ACHN (cell line): ENCODE measurements around the gene ERFE.
A peak's percentile ranks its signal among the peaks of the same experiment; 100 is the strongest.

Source experiments
- DNase-seq: peaks from one replicate; pipeline ENCODE4 v3.0.0-alpha.2; 2015
- in situ Hi-C: cut with HindIII; loops from 2 replicates; pipeline ENCODE4 v1.10.0; 2017; ENCODE audit warnings: low sequenced_read_pairs, low pct_ligation_motif_present, low pct_unique_long_range_greater_than_20kb

The ERFE gene

GRCh38 chr2:238180554-238180953 is 21.8 kb downstream of the ERFE start:
- no peak for DNase-seq
- in situ Hi-C loops: no loop called here

GRCh38 chr2:238182362-238182761 is 23.6 kb downstream of the ERFE start:
- DNase-seq: no peak
- in situ Hi-C loops: no loop called here

DNA sequence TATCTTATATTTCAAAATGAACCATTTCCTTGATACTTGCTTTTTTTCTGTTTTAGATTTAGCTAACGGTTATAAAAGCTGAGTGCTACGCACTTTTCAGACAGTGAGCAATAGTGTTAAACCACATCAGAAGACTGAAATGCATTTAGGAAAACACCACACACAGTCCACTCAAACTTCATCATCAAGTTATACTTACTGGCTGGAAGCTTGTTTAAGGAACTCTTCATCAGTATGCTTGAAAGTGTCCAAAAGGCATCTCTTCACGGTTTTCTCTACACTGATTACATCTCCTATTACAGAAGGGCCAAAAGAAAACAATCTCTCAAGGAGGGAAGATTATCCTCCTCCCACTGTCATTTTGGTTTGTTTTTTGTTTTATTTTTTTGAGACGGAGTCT is 25.1 kb downstream of the ERFE start:
- in situ Hi-C loops: no loop called here
- no peak for DNase-seq

DNA sequence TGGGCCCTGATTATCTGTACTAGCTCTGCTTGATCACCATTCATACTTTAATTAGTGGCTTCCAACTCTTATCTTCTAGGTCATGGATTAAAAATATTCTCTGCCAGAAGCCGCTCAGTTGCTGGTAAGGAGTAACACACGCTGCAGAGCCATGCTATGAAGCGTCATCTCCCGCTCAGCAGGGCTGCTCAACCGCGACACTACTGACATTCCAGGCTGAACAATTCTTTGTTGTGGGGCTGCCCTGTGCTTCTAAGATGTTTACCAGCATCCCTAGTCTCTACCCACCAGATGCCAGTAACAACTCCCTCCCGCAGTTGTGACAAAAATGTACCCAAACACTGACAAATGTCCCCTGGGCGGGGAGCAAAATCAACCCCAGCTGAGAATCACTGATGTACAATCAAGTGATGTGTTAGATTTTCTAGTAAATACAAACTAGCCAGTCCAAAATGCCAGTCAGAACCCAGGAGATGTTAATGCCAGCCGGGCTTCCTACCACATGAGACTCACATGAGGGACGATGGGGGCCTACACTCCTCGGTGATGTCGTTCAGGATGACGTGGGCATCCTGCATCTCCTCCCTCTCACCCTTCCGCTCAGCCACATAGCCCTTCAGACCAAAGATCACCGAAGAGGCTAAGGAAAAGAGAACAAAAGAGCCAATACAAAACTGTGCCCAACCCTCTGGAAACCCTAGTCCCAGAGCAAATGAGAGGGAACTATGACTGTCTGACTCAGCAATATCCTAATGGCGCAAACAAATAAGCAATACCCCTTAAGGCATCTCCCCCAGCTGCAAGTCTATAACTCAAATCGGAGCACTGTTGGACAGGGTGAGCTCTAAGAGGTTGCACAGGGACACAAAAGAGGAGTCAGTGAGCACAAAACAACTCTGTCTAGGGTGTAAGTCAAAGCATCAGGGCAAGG is 29.1 kb downstream of the ERFE start:
- DNase-seq: no peak
- in situ Hi-C loops: no loop called here

DNA sequence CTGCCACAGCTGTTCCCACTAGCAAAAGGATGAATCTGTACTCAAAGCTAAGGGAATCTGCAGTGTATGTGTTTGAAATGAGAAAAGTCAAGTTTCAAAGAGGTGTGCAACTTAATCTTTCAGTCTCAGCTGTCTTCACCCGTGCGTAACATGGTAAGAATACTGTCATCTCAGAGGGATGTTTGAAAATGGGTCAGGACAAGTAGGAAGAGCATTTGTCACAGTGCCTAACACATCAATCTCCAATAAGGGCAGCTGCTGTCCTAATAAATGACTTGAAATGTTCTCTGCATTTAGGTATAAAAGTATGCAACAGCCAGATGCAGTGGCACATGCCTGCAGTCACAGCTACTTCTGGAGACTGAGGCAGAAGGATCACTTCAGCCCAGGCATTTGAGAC is 31.7 kb downstream of the ERFE start:
- in situ Hi-C loops: no loop called here
- DNase-seq: no peak

DNA sequence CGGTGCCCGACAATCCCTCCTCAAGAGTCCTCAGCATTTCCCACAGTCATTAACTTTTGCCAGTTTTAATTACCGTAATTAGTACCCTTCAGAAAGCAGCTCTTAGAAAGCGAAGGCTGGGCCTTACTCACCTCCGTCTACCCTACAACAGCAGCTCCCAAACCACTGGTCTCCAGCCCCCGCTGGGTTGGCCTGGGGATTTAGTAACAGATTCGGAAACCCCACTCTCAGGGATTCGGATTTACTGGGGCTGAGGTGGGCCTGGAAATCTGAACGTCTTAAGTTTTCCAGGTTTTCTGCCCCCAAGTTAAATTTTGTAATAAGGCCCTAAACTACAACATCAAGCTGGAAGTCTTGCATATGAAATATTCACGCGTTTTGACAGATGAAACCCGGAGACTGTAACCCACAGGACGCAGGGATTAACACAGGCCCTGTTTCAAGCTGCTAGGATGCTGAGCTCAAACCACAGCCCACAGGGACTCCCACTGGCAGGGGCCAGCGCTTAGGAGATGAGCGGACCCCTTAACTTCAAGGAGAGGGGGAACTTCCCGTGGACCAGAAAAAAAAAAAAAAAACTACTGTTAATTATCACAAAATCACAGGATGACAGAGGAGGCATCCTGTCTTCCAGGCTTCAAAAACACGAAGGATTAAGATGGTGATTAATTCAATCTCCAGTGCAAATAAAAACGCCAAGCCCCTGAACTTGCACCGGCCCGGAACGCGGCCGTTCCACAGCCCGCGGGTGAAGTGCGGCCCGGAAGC is 43.7 kb downstream of the ERFE start:
- in situ Hi-C loops: no loop called here
- DNase-seq: peak; percentile 6

- DNase-seq: peak; percentile 87
- in situ Hi-C loops: no loop called here
These were observed 44.6 kb downstream of the ERFE start, which contains the start of gene ILKAP for GRCh38 chr2:238203094-238203972. Gene ILKAP (minus strand): TSS chr2:238203695. CDS start chr2:238203553, 142 bp downstream.

- no peak for DNase-seq
- in situ Hi-C loops: no loop called here
These were observed 45.4 kb downstream of the ERFE start for GRCh38 chr2:238203973-238204683.

DNA sequence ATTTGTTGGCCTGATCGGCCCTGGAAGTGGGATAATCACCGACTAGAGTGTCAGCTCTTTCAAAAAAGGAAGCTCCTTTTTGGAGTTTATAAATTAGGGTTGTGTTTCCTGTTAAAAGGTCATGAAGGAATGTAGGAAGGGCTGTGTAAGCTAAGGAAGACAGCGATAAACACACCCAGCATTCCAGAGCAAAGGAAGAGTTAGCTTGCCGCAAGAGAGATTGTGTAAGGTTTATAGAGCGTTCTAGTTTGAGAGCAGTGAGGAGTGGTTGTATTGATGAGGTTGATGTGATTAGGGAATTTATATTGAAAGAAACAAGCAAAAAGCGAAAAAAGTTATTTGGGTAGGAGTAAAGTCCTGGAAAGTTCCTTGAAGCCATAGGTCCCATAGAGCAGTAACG is 48.2 kb downstream of the ERFE start:
- in situ Hi-C loops: no loop called here
- DNase-seq: no peak

DNA sequence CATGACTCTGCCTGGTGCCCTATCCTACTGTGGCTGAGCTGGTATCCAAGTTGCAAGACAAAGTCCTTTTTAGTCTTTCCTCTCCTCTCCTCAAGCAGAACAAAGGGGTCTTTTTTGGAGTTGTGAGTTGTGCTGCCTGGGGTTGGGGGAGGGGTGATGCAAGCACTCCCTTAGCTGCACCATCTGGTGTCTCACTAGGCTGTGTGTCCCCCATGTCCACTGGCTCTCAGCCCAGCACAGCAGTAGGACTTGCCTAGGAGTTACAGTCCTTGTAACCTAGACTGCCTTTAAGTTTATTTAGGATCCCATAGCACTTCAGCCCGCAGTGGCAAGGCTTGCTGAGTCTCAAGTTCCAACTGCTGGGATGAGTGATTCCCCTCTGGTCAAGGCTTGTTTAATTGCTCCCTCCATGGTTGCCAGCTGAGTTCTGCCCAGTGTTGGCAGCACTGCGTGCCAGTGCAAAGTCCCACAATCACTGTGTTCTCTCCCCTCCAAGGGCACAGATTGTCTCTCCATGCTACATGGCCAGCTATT is 57.9 kb downstream of the ERFE start:
- no peak for DNase-seq
- in situ Hi-C loops: no loop called here
